Measurements from ENCODE around the gene GHITM. TPM values are rescaled to one million over a fixed set of nuclear protein-coding genes. Genes with fewer than 3 reads are reported as not detected.

The GHITM gene
- total and polyA plus RNA-seq, 2 of the 4 experiments (the other 2 are of a cell fraction): 103 to 185 TPM

- Histone ChIP-seq H2AK9ac (replicated peaks; ENCODE audit: low read depth, low read length, poor library complexity) (peak overlapping the region; percentile 68), H2BK15ac (ENCODE audit: low read depth, low read length) (no peak overlapping the region), H2BK5ac (ENCODE audit: low read depth, low read length, poor library complexity, severe bottlenecking) (peak overlapping the region; percentile 61), H2BK120ac (ENCODE audit: low read depth, low read length) (no peak overlapping the region), H3K4me2 (ENCODE audit: low read depth, low read length) (peak overlapping the region; percentile 99), H3K18ac (ENCODE audit: low read depth, low read length) (no peak overlapping the region), H3K4me1 (ENCODE audit: control insufficient read depth, insufficient read depth, low read length) (peaks cover 4% of the 10 kb centered on the region), H3K9ac (ENCODE audit: low read depth, low read length) (peak overlapping the region; percentile 65), H3K4ac (ENCODE audit: low read depth, low read length) (peak overlapping the region; percentile 75), H4K20me1 (ENCODE audit: insufficient read depth, low read length) (no peaks in the 10 kb centered on the region), H3K14ac (replicated peaks; ENCODE audit: low read depth, low read length) (peak overlapping the region; percentile 55; the same call in 1 of the 2 replicates), H4K5ac (ENCODE audit: low read depth, low read length) (peak overlapping the region; percentile 51), H3K27me3 (ENCODE audit: control insufficient read depth, insufficient read depth, low read length) (no peaks in the 10 kb centered on the region), H3K23ac (ENCODE audit: low read depth, low read length) (peak overlapping the region; percentile 50), H2AFZ (replicated peaks; ENCODE audit: low read length, poor library complexity) (peak overlapping the region; percentile 94), H3K79me1 (ENCODE audit: low read depth in 1 of 2, low read length in 2 of 2) (peaks cover 11 to 18% of the 10 kb centered on the region in 2 experiments), H3K4me3 (ENCODE audit: insufficient read depth, low read depth, low read length) (peak overlapping the region; percentile 89), H3K9me3 (ENCODE audit: control insufficient read depth, insufficient read depth, low read length) (no peaks in the 10 kb centered on the region), H3K36me3 (ENCODE audit: control insufficient read depth, insufficient read depth, low read length) (peaks cover 6% of the 10 kb centered on the region), H4K91ac (ENCODE audit: insufficient read depth, low read depth, low read length) (0 out of 2 replicates have a peak overlapping the region, but pooled peaks have one; percentile 27), H2BK20ac (ENCODE audit: low read depth, low read length) (no peak overlapping the region), H3K56ac (ENCODE audit: extremely low read depth, insufficient read depth, low read length) (peak overlapping the region; percentile 69; the same call in 1 of the 2 replicates), H4K8ac (ENCODE audit: low read depth in 2 of 2, low read length in 2 of 2) (peak overlapping the region; percentile 67 to 73), H2AK5ac (ENCODE audit: low read depth, low read length) (0 out of 2 replicates have a peak overlapping the region, but pooled peaks have one; percentile 9), H3K27ac (ENCODE audit: insufficient read depth, low read length) (peak overlapping the region; percentile 73), H3K9me1 (ENCODE audit: insufficient read depth, low read length) (no peaks in the 10 kb centered on the region)
- dilution Hi-C loops (cut with HindIII; ENCODE audit: low sequenced_read_pairs, unreplicated experiment): no loop called here
- ATAC-seq (ENCODE audit: low read depth): 0 out of 2 replicates have a peak, but pooled peaks have one; percentile 1
- intact Hi-C loops (cut with micrococcal nuclease): loop anchor here (10.0 kb wide), 1 partner anchor 115 kb away; no protein-coding TSS in a partner anchor
- TF ChIP-seq MAFK (IDR thresholded peaks at IDR 0.05; ENCODE audit: low read depth, low read length) (no peak), MXI1 (IDR thresholded peaks at IDR 0.05; ENCODE audit: borderline replicate concordance, low read depth, low read length) (no peak), RFX5 (IDR thresholded peaks at IDR 0.05; ENCODE audit: low read depth, low read length) (no peak), CEBPB (IDR thresholded peaks at IDR 0.05; ENCODE audit: low read depth, low read length) (peak; percentile 41; the same call in 1 of the 2 replicates)
- BruUV-seq (replicated peaks): no TSS peak
- peak; percentile 31 for DNase-seq
- ChIA-PET CTCF (no interaction called here), POLR2A (ENCODE audit: unreplicated experiment) (no interaction called here)
- WGBS, 2 experiments (ENCODE audit: extremely low coverage in 2 of 2, insufficient read length in 1 of 2): 20% methylated on average over 7 of the region's 12 CpGs; no CpG with 5 or more reads in 1 of the 2 experiments
- in situ Hi-C loops (cut with MboI; ENCODE audit: low sequenced_read_pairs): loop anchor here (10.0 kb wide), 1 partner anchor 395 kb away; no protein-coding TSS in a partner anchor
Observed at GRCh38 chr10:84140036-84140379, 699 bp downstream of the GHITM start.
